Measurements from ENCODE around the gene CRELD1.

The CRELD1 gene

DNA sequence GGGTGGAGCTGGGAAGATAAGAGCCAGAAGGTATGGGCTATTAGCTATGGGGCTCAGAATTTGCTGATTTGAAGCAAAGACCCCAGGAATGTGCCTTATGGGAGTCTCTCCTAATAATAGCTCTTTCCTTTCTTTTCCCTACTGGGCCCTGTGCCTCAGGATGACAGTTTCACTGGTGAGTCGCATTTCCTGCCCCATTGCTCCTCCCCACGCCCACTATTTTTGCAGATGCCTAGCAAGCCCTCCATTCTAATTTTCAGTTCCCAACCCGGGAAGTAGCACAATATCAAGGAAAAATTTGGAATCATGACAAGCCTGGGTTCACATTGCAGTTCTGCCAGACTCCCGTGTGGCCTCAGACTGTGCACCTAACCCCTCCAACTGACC lies 30.4 kb upstream of the CRELD1 start:
- no peak for DNase-seq (ENCODE audit: low read depth in 1 of 2, low spot score in 1 of 2)

DNA sequence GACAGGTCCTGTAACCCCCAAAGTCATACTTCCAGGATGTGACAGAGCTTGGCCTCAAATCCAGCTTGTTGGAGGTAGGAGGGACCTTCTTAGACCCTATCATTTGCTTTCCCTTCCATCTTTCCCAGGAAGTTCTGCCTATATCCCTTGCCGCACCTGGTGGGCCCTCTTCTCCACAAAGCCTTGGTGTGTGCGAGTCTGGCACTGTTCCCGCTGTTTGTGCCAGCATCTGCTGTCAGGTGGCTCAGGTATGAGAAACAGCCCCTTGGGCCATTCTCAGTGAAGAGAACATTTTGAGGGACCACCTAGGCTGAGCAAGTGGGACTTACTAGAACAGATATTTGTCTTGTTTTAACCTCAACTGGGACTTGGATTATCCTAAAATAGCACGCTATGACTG lies 29.7 kb upstream of the CRELD1 start:
- DNase-seq (ENCODE audit: low read depth in 1 of 2, low spot score in 1 of 2): no peak

DNA sequence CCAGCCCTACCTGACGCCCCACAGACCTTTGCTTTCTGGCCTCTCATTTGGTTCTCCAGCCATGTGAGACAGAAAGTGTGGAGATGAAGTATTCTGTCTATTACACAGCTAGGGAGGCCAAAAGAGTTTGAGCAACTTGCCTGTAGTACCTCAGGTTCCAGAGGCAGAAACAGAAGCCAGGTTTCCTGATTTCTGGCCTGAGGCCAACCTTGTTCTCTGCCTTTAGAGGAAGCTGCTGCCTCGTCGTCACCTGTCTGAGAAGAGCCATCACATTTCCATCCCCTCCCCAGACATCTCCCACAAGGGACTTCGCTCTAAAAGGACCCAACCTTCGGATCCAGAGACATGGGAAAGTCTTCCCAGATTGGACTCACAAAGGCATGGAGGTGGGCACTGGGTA lies 27.2 kb upstream of the CRELD1 start:
- DNase-seq (ENCODE audit: low read depth in 1 of 2, low spot score in 1 of 2): no peak

DNA sequence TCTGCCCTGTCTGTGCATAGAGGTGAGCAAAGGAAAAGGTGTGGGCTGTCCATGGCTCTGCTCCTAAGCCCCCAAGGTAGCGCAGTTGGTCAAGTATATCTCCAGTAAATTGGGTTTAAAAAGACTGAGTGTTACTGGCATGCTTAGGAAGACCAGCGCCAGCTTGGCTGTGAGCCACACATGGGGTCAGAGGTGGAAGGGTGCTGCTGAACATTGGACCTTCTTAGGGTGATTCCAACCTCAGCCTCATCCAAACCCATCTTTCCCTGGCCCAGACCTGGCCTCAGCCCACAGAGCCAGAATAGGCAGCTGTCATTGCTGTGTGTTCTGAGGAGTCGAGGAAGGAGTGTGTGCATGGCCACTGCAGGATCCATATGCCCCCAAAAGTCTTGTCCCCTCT lies 25.3 kb upstream of the CRELD1 start:
- DNase-seq (ENCODE audit: low read depth in 1 of 2, low spot score in 1 of 2): no peak

DNA sequence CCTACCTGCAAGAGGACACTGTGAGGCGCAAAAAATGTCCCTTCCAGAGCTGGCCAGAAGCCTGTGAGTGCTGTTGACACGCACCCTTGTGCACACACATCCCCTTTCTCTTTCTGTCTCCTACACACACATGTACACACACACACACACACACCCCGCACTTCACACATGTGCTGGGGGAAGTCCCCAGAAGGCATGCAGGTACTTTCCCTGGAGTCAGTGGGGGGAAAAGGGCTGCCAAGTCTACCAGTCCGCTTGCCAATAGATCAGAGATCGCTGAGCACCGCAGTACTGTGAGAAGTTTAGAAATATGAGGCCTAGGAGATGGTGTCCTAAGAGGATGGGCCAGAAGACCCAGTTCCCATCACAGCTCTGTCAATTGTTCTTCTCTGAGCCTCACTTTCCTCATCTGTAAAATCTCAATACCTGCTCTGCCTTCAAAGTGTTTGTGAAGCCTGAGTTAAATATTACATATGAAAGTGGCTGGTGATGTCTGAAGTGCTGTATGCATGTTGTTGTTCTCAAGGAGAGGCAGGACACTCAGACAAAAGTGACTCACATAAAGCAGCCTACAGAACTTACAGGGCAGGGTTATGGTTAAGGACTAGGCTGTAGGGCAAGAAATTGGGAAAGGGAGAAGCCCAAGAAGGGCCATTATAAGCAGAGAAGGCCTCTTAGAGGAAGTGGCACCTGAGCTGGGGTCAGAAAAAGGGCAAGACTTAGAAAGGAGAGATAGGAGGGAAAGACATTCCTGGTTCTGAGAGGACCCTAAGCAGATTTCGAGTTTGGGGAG lies 24.2 kb upstream of the CRELD1 start:
- no peak for DNase-seq (ENCODE audit: low read depth in 1 of 2, low spot score in 1 of 2)

DNA sequence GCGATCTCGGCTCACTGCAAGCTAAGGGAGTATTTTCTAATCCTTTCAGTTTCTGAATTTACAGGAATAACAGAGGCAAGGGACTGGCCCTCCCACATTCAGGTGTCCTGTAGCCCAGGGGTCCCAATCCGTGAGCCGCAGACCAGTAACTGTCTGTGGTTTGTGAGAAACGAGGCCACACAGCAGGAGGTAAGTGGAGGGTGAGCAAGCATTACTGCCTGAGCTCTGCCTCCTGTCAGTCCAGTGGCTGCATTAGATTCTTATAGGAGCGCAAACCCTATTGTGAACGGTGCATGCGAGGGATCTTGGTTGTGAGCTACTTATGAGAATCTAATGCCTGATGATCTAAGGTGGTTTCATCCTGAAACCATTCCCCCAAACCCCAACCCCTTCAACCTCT lies 21.8 kb upstream of the CRELD1 start:
- no peak for DNase-seq (ENCODE audit: low read depth in 1 of 2, low spot score in 1 of 2)

GRCh38 chr3:9912294-9912935 lies 21.2 kb upstream of the CRELD1 start:
- no peak for DNase-seq (ENCODE audit: low read depth in 1 of 2, low spot score in 1 of 2)

DNA sequence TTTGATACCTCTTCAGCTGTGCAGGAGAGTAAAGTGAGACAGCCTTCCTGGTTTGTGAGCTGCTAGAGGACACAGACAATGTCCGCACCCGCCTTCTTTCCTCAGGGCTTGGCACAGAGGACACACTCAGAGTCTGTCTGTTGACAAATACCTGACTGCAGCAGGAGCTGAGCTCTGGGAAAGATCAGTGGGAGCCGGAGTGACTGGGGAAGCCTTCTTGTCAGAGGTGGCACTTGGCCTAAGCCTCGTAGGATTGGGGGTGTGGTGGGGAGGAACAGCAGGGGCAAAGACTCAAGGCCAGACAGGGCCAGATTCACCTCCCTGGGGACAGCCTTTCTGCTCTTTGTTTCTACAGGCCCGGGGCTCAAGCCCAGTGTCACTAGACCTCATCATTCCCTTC lies 20.0 kb upstream of the CRELD1 start:
- no peak for DNase-seq (ENCODE audit: low read depth in 1 of 2, low spot score in 1 of 2)

- no peak for DNase-seq (ENCODE audit: low read depth in 1 of 2, low spot score in 1 of 2)
Observed at GRCh38 chr3:9914011-9914410, 19.6 kb upstream of the CRELD1 start.

DNA sequence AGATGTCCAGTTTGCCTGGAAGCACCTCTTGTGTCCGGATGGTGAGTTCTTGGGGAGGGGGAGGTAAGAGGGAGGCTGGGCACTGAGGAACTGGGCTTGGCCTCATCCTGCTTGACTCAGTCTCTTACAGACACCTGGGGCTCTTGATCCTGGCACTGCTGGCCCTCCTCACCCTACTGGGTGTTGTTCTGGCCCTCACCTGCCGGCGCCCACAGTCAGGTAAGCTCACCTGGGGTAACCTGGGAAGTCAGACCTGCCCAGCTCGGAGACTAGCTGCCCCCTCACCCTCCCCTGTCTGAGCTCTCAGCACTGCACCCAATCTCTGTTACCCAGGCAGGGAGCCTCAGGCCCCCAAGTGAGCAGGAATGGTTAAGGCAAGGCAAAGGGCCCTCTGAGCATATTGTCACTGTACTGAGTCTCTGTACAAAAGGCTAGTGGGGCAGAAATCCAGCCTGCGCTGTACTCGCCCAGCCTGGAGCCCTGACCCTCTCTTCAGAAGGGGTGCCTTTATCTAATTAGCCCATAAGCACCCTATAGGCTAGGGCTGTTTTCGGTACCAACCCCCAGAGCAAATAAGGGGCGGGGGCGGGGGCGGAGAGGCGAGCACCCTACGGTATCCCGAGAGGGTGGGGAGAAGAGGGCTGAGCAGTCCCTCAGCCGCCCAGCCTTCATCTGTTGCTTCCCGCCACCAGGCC lies 18.9 kb upstream of the CRELD1 start:
- no peak for DNase-seq (ENCODE audit: low read depth in 1 of 2, low spot score in 1 of 2)

DNA sequence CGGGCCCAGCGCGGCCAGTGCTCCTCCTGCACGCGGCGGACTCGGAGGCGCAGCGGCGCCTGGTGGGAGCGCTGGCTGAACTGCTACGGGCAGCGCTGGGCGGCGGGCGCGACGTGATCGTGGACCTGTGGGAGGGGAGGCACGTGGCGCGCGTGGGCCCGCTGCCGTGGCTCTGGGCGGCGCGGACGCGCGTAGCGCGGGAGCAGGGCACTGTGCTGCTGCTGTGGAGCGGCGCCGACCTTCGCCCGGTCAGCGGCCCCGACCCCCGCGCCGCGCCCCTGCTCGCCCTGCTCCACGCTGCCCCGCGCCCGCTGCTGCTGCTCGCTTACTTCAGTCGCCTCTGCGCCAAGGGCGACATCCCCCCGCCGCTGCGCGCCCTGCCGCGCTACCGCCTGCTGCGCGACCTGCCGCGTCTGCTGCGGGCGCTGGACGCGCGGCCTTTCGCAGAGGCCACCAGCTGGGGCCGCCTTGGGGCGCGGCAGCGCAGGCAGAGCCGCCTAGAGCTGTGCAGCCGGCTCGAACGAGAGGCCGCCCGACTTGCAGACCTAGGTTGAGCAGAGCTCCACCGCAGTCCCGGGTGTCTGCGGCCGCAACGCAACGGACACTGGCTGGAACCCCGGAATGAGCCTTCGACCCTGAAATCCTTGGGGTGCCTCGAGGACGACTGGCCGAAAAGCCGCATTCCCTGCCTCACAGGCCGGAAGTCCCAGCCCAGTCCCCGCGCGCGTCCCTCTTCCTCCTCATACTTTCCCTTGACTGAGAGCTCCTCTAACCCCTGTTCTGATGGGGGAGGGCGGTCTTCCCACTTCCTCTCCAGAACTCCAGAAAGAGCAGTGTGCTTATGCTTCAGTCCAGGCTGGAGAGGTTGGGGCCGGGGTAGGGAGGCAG lies 18.1 kb upstream of the CRELD1 start:
- DNase-seq (ENCODE audit: low read depth in 1 of 2, low spot score in 1 of 2): peak in 1 of 2 donors; percentile 20

- DNase-seq (ENCODE audit: low read depth in 1 of 2, low spot score in 1 of 2): no peak
Observed at GRCh38 chr3:9916346-9916733, 17.3 kb upstream of the CRELD1 start.

GRCh38 chr3:9916734-9917680 lies 16.6 kb upstream of the CRELD1 start, which contains the start of gene IL17RC:
Gene IL17RC, plus strand, starts transcription at chr3:9917098. Its CDS starts 218 bp downstream, at chr3:9917316.
- no peak for DNase-seq (ENCODE audit: low read depth in 1 of 2, low spot score in 1 of 2)

DNA sequence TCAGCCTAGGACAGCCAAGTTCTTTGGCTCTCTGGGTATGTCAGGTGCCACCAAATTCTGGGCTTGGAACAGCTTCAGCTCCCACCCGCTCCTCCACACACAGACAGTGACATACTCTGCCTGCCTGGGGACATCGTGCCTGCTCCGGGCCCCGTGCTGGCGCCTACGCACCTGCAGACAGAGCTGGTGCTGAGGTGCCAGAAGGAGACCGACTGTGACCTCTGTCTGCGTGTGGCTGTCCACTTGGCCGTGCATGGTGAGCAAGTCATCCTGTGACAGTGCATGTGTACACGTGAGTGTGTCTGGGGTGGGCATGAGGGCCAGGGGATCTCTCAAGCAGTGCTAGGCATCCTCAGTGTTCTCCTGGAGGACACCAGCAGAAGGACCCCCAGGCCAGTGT lies 15.8 kb upstream of the CRELD1 start:
- no peak for DNase-seq (ENCODE audit: low read depth in 1 of 2, low spot score in 1 of 2)

DNA sequence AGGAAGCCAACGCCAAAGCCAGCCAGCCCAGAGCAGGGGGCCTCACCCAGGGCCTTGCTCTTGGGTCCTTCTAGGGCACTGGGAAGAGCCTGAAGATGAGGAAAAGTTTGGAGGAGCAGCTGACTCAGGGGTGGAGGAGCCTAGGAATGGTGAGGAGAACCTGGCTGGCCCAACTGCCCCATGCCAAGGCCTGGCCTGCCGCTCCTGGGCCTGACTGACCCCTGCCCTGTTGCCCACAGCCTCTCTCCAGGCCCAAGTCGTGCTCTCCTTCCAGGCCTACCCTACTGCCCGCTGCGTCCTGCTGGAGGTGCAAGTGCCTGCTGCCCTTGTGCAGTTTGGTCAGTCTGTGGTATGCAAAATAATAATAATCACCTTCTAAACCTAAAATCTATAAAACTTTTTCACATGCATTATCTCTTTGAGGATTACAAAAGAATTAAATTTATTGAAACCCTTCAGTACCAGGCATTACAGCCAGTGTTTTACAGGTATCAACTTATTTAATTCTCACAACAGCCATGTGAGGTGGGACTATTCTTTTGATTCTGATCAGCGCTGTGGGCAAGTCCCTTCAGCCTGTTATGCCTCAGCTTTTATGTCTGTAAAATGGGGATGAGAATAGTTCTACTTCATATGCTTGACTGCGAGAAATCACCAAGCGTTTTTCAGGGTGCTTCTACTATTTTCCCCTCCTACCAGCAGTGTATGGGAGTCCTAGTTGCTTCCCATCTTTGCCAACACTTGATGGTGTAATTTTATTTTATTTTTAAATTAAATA lies 15.2 kb upstream of the CRELD1 start:
- DNase-seq (ENCODE audit: low read depth in 1 of 2, low spot score in 1 of 2): no peak

GRCh38 chr3:9928158-9928557 lies 5.5 kb upstream of the CRELD1 start:
- DNase-seq (ENCODE audit: low read depth in 1 of 2, low spot score in 1 of 2): no peak

GRCh38 chr3:9930804-9931418 lies 2.7 kb upstream of the CRELD1 start:
- no peak for DNase-seq (ENCODE audit: low read depth in 1 of 2, low spot score in 1 of 2)

- no peak for DNase-seq (ENCODE audit: low read depth in 1 of 2, low spot score in 1 of 2)
Observed at GRCh38 chr3:9932535-9932842, 1.1 kb upstream of the CRELD1 start.

Measured in stimulated activated CD4-positive, alpha-beta T cell treated with anti-CD3 and anti-CD28 coated beads, Interleukin-15, amount 100 ng/mL, for 1 hour (primary cell).